ENCODE data around the gene NELL1.

- TF ChIP-seq CTCF (IDR thresholded peaks at IDR 0.05; ENCODE audit: low read depth, low read length, poor library complexity, severe bottlenecking) (no peak), EZH2phosphoT487 (IDR thresholded peaks at IDR 0.05; ENCODE audit: borderline replicate concordance, low read length) (no peak)
These were observed 632.6 kb downstream of the NELL1 start for GRCh38 chr11:21301981-21302380.
